ENCODE measurements around the gene SLC8A1.
A peak's percentile ranks its signal among the peaks of the same experiment; 100 is the strongest.

SLC8A1 gene

GRCh38 chr2:40380721-40381120 is 71.2 kb downstream of the SLC8A1 start:
- DNase-seq = no peak

DNA sequence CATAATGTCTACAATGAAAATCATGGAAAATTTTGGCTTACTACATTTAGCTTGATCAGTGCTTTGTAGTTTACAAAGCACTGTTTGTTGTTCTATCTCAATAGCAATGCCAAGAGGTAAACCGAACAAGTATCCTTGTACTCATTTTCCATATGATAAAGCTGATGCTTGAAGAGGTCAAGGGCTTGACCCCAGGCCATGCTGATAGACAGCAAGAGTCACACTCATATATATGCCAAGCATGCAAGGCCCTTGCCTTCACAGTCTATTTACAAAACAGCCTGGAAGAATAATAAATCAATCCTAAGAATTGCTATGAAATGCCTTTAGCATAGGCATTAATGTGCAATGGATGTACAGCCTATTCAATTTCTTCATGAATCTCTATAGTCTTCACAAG is 71.8 kb downstream of the SLC8A1 start:
- no peak for DNase-seq

DNA sequence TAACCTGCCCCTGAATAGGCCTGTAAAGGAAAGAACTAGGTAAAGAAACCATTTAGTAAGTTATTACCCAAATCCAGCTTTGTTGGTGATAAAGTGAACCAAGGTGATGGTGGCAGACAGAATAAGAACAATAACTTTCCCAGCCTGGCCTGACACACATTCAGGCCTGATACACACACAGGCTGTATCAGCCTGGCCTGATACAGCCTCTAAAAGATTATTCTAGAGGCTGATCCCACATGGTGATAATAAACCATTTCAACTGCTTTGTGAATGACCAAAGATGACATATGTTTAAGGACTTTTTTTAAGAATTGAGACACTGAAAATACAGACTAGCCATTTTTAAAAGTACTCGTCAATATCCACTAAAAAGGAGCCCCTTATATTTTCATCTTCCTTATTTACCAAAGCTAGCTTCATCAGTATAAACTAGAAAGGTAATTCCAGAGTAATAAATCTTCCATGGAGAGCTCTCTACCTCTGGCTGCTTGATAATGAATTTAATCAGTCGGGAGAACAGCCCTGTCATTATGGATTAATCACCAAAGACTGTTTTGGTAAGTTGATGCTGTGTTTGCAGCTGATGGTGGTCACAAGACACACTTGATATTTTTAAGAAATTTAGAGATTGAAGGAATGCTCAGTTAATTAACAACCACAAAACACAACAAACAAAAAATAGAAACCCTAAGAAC is 77.2 kb downstream of the SLC8A1 start:
- no peak for DNase-seq

- DNase-seq = no peak
These were observed 78.8 kb downstream of the SLC8A1 start for GRCh38 chr2:40373111-40373510.

DNA sequence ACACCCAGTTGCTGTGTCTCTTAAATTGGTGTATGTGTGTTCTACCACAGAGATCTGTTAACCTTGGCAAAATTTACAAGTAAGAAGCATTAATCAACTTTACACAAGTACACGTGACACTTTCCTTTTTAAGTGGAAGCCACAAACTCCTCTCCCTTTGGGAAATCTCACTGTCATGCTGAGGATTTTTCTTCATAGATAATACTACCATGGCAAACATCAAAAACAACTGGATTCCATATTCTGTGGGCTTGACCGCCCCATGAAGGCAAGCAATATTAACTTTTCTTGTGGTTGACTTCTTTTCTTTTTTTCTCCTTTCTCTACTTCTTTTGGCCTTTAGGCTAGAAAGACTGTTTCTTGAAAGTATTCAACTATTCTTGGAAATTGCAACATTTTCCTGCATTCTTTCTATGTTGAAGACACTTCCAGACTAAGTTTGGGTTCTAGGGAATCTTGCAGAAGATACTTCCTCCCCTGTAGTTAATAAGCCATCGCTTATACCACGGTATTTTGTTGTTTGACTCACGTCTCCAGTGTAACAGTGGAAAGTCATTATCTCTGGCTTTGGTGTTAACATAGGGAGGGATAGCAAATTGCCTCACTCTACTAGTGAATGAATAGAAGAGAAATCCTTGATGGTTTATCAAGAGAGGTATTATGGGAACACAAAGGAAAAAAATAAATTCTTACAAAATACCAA is 79.5 kb downstream of the SLC8A1 start:
- peak; percentile 29 to 43 for DNase-seq

- DNase-seq = no peak
These were observed 80.2 kb downstream of the SLC8A1 start for GRCh38 chr2:40371525-40372282.

DNA sequence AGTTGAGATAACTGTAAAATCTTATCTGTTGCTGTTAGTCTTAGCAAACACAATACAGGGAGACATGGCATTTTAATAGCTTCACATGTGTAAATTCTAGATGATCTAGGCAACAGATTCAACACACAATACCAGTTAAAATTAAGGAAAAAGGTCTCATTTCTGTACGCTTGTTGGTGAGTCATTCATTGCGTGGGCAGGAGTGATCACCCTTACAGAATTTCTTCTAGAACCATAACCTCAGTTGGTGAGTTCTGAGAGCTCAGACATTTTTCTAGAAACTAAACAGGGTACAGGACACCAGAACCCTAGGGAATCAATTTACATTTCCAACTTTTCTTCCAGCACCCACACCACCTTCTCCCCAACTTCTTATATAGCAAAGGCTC is 81.9 kb downstream of the SLC8A1 start:
- peak; percentile 61 for DNase-seq

GRCh38 chr2:40369267-40370006 is 82.5 kb downstream of the SLC8A1 start:
- DNase-seq = no peak

DNA sequence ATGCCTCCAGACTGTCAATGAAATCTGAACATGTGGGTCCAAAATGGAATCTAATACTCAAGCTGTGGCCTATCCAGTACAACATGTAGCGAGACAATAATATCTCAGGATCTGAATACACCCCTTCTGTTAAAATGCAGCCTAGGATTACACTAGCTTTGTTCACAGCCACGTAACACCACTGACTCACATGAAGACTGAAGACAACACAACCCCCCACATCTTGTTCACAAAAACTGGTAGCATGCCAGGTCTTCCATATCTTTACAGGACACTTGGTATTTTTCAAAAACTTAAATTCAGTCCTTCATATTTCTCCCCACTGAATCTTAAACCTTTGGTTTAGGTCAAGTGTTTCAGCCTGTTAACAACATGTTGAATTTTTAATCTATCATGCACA is 84.2 kb downstream of the SLC8A1 start:
- no peak for DNase-seq

GRCh38 chr2:40367032-40367431 is 84.9 kb downstream of the SLC8A1 start:
- DNase-seq = no peak

DNA sequence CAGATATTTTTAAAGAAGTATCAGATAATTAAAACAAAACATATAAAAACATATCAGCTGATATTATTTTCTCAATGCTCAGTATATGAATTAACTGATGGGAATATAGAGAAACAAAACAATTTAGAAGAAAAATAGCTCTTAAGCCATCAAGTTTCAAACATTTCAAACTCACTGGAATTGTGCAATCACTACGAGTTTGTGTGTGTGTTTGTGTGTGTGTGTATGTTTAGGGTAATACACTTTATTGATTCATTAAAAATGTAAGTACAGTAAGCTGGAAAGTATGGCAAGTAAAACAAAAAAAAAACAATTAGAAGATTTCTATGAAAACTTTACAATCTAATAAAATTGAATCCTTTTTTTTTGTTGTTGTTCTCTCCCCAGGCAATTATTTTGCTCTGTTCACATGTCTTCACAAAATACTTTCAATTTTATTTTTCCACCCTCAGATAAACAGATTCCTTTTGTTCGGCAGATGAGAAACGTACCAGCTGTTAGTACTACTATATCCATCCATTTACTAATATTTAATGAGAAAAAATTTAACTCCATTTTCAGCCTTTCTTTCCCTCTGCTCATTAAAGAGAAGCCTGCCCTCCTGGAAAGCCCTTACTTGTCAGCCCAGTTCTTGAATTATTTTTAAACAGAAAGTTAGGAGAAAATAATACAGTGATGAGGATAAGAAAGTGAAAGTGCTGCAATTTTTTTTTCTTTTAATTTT is 87.6 kb downstream of the SLC8A1 start:
- DNase-seq = peak in 1 of 2 donors; percentile 35

DNA sequence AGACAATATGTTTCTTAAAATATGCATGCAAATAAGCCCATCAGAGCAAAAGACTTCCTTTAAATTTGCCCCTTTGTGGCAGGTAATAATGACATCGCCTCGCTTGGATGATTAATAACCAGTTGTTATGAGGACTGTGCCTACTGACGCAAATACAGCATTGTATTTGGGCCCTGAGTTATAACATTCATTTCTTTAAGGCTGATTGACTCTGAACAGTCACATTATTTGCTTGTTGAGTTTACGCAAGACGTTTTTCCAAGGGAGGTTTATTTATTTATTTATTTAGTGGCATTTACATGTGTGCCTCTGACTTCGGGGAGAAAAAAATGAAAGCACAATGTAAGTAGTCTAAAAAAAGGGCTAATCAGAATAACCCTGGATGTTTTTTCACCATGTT is 88.3 kb downstream of the SLC8A1 start:
- no peak for DNase-seq

DNA sequence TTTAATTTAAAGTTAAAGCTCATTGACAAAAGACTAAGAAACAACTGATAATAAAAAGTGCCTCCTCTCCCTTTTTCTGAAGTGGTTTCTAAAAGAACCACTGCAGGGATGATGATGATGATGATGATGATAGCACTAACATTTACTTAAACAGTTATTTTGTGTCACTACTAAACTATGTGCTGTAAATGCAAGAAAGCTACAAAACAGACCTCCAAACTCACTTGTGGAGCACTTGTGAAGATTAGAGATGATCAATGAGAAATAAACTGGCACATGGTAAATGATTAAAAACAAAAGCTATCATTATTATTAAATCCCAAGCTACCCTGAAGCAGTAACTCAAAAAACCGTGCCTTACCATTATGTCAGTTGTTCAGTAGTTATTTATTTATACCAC is 88.7 kb downstream of the SLC8A1 start:
- no peak for DNase-seq

DNA sequence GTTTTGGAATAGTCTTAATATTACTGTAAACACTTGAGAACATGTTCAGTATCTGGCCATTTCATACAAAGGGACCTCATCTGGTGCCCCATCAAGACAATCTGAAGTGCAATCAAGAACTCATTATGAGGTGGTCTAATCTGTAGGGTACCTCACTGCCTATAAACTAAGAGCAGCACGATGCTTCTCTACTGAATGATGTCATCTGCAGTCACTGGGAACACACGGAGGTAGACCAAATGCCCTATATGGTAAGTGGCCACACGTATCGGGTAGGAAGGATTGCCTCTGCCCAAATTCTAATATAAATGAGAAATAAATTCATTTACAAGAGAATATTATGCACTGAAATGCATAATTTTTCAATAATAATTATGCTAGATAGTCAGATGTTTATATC is 90.4 kb downstream of the SLC8A1 start:
- DNase-seq = no peak

DNA sequence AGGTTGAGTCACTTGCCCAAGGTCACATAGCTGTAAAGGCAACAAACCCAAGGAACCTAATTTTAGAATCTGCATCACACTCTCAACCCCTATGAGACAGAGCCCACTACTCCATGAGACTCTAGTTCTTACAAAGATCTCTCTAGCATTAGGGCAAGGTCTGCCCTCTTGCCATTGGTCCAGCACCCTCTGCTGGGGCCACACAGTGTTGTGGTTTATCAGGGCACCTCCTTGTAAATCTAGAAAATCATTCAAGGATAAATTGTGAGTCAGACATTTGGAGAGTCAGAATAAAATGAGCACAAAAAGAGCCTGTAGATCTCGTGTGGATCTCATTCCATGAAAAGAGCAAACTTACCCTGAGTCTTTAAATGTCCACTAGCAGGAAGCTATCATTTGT is 91.2 kb downstream of the SLC8A1 start:
- no peak for DNase-seq

DNA sequence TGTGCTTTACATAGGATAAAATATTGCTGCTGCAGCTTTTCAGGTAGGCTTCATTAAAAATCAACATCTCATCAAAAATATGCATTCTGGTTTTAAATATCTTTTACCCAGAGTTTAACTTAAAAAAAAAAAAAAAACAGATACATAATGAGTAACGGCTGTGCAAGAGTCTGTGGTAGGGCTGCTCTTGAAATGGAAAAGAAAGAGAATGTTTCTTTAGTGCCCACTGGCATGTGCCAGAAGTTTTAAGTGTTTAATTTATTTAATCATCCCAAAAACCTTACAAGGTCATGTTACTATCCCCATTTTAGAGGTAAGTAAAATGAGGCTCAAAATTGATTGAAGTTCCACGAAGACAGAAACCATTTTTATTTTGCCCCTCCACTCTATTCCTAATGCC is 92.1 kb downstream of the SLC8A1 start:
- DNase-seq = no peak

GRCh38 chr2:40358783-40359182 is 93.1 kb downstream of the SLC8A1 start:
- no peak for DNase-seq

GRCh38 chr2:40357667-40358066 is 94.2 kb downstream of the SLC8A1 start:
- DNase-seq = no peak

DNA sequence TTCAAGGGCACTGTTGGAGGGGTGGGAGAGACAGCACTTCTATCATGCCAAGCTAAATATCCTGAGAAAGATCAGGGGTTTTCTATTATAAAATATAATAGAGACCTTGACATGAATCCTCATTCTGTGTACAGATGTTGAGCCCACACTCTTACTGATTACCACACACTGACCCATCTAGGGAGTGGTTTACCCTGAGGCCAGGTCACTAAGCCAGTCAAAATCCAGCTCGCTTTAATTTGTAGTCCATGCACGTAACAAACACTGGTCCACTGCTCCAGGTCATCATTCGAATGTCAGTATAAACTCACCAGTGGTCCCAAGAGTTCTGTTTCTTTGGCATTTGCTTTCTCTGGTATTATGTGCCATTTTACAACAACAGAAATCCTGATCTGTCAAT is 96.4 kb downstream of the SLC8A1 start:
- no peak for DNase-seq

- DNase-seq = no peak
These were observed 98.7 kb downstream of the SLC8A1 start for GRCh38 chr2:40353231-40353630.

DNA sequence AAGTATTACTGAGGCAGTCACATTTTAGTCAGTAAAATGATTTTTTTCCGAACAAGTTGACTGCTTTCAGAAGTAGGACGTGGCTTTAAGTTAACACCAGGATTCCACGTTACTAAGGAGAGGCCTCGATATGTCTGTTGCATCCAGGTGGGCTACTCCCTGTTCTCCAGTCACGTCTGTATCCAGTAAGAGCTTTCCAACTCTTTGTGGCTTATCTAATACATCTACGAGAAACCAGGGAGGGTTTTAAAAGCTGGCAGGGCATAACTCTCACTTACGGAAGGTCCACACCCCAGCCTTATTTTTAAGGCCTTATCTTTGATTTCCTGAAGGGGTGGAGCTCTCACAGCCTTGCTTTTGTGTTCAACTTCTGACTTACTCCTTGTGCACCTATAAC is 99.2 kb downstream of the SLC8A1 start:
- DNase-seq = no peak

DNA sequence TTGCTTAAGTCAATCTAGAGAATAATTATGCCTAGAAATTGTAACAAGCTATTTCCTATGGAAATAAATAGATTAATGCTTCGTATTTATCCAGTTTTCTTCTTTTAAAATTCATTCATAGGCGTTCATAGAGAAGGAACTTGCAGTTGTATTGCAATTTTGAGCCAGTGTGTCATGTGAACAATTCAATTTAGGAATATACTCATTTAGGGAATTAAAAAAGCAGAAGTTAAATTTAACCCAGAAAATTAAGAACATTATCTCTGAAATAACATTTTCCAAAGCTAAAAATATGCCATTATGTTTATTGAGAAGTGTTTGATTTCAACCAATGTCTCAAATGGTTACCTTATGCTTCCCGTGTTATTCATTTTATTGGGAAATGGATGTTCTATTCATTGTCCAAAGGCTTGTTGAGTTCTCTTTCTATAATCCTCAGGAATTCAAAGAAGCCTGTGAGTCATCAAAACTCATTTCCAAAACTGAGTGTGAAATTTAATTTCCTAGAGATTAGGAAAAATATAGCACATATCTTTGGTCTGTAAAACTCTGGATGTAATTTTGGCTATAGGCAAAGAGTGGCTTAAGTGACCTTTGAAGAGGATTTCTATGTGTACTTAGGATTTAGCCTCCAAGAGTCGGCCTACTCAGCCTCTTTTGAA is 99.7 kb downstream of the SLC8A1 start:
- DNase-seq = peak in 1 of 2 donors; percentile 43
